Measurements from ENCODE around the gene PITPNB. TPM values are rescaled to one million over a fixed set of nuclear protein-coding genes. Genes with fewer than 3 reads are reported as not detected.
A peak's percentile ranks its signal among the peaks of the same experiment; 100 is the strongest.

The PITPNB gene
- polyA plus RNA-seq, 1 donor (not counting 4 experiments of a cell fraction or from before 2014, with no cell fraction given): 81.6 TPM

- Histone ChIP-seq H4K20me1 (ENCODE audit: control insufficient read depth, extremely low read depth, insufficient read depth, low read length) (no peaks in the 10 kb centered on the region), H3K9me3 (ENCODE audit: control insufficient read depth, low read depth, low read length) (no peaks in the 10 kb centered on the region), H3K79me2 (ENCODE audit: control insufficient read depth, insufficient read depth, low read length) (no peaks in the 10 kb centered on the region), H3K9ac (ENCODE audit: control insufficient read depth, extremely low read depth, insufficient read depth, low read length) (no peak overlapping the region), H3K36me3 (ENCODE audit: control insufficient read depth in 2 of 2, extremely low read depth in 1 of 2, insufficient read depth in 2 of 2, low read length in 2 of 2) (no peaks in the 10 kb centered on the region), H3K27me3 (ENCODE audit: control insufficient read depth, extremely low read depth, insufficient read depth, low read length) (no peaks in the 10 kb centered on the region), H3K4me2 (ENCODE audit: control insufficient read depth, extremely low read depth, insufficient read depth, low read depth, low read length) (no peak overlapping the region), H3K4me1 (ENCODE audit: control insufficient read depth, extremely low read depth, insufficient read depth, low read length) (no peaks in the 10 kb centered on the region), H3K4me3 (ENCODE audit: control insufficient read depth in 2 of 3, extremely low read depth in 1 of 3, insufficient read depth in 2 of 3, low read depth in 1 of 3, low read length in 3 of 3) (no peak overlapping the region), H3K9me1 (ENCODE audit: control insufficient read depth, extremely low read depth, insufficient read depth, low read length) (no peaks in the 10 kb centered on the region), H2AFZ (ENCODE audit: control insufficient read depth, low read length) (no peak overlapping the region), H3K27ac (ENCODE audit: control insufficient read depth, insufficient read depth, low read length) (no peak overlapping the region)
- FAIRE-seq: no peak
- no peak for DNase-seq (ENCODE audit: low read depth, low spot score)
- TF ChIP-seq EZH2 (IDR thresholded peaks at IDR 0.05; ENCODE audit: low read length) (no peak), CTCF (optimal IDR thresholded peaks at IDR 0.05 in 1 of 3, IDR thresholded peaks at IDR 0.05 in 1 of 3, conservative IDR thresholded peaks at IDR 0.05 in 1 of 3; ENCODE audit: extremely low read depth in 1 of 3, insufficient read depth in 2 of 3, low read length in 3 of 3) (no peak)
- dilution Hi-C loops (cut with MboI; ENCODE audit: extremely low pct_ligation_motif_present, low sequenced_read_pairs): no loop called here
These were observed 102.5 kb downstream of the PITPNB start for GRCh38 chr22:27816552-27816951.

GRCh38 chr22:27815826-27816530, 103.1 kb downstream of the PITPNB start:
- no peaks in the 10 kb centered on the region for H3K4me1 ChIP-seq (ENCODE audit: control insufficient read depth, extremely low read depth, insufficient read depth, low read length)
- no peak overlapping the region for H3K9ac ChIP-seq (ENCODE audit: control insufficient read depth, extremely low read depth, insufficient read depth, low read length)
- H3K27me3 ChIP-seq (ENCODE audit: control insufficient read depth, extremely low read depth, insufficient read depth, low read length): no peaks in the 10 kb centered on the region
- no peak overlapping the region for H3K4me2 ChIP-seq (ENCODE audit: control insufficient read depth, extremely low read depth, insufficient read depth, low read depth, low read length)
- TF ChIP-seq EZH2 (IDR thresholded peaks at IDR 0.05; ENCODE audit: low read length) (no peak), CTCF (optimal IDR thresholded peaks at IDR 0.05 in 1 of 3, IDR thresholded peaks at IDR 0.05 in 1 of 3, conservative IDR thresholded peaks at IDR 0.05 in 1 of 3; ENCODE audit: extremely low read depth in 1 of 3, insufficient read depth in 2 of 3, low read length in 3 of 3) (no peak)
- dilution Hi-C loops (cut with MboI; ENCODE audit: extremely low pct_ligation_motif_present, low sequenced_read_pairs): no loop called here
- H3K36me3 ChIP-seq (ENCODE audit: control insufficient read depth in 2 of 2, extremely low read depth in 1 of 2, insufficient read depth in 2 of 2, low read length in 2 of 2): no peaks in the 10 kb centered on the region
- DNase-seq (ENCODE audit: low read depth, low spot score) (no peak), FAIRE-seq (peak; percentile 23)
- no peaks in the 10 kb centered on the region for H4K20me1 ChIP-seq (ENCODE audit: control insufficient read depth, extremely low read depth, insufficient read depth, low read length)
- H3K4me3 ChIP-seq (ENCODE audit: control insufficient read depth in 2 of 3, extremely low read depth in 1 of 3, insufficient read depth in 2 of 3, low read depth in 1 of 3, low read length in 3 of 3): no peak overlapping the region
- no peaks in the 10 kb centered on the region for H3K79me2 ChIP-seq (ENCODE audit: control insufficient read depth, insufficient read depth, low read length)
- H3K27ac ChIP-seq (ENCODE audit: control insufficient read depth, insufficient read depth, low read length): no peak overlapping the region
- no peaks in the 10 kb centered on the region for H3K9me3 ChIP-seq (ENCODE audit: control insufficient read depth, low read depth, low read length)
- H2AFZ ChIP-seq (ENCODE audit: control insufficient read depth, low read length): no peak overlapping the region
- H3K9me1 ChIP-seq (ENCODE audit: control insufficient read depth, extremely low read depth, insufficient read depth, low read length): no peaks in the 10 kb centered on the region

Measured in keratinocyte (primary cell).